Measurements from ENCODE around the gene TIAM1. TPM values are rescaled to one million over a fixed set of nuclear protein-coding genes. Genes with fewer than 3 reads are reported as not detected.

The TIAM1 gene
- total RNA-seq, 4 donors from 2014 or later = 5.4 to 10.6 (median 6.0) TPM

GRCh38 chr21:31275901-31276300, 68.2 kb downstream of the TIAM1 start:
- no peaks in the 10 kb centered on the region for H3K27me3 ChIP-seq
- H3K27ac ChIP-seq (replicated peaks in 1 of 4) = no peak overlapping the region
- no peaks in the 10 kb centered on the region for H3K4me1 ChIP-seq
- H3K9me3 ChIP-seq = no peaks in the 10 kb centered on the region
- intact Hi-C loops (cut with DNase I) = no loop called here
- no peaks in the 10 kb centered on the region for H3K36me3 ChIP-seq
- TF ChIP-seq POLR2A (IDR thresholded peaks at IDR 0.05; ENCODE audit: low read depth) (no peak), EP300 (IDR thresholded peaks at IDR 0.05) (no peak), POLR2AphosphoS5 (IDR thresholded peaks at IDR 0.05) (no peak)
- no peak overlapping the region for H3K4me3 ChIP-seq
- DNase-seq (ENCODE audit: extremely low spot score) = no peak
- WGBS = 75% methylated on average over 6 of the region's 6 CpGs

- WGBS = 84% methylated on average over 2 of the region's 2 CpGs
- TF ChIP-seq POLR2AphosphoS5 (IDR thresholded peaks at IDR 0.05) (no peak), EP300 (IDR thresholded peaks at IDR 0.05) (no peak), CTCF (IDR thresholded peaks at IDR 0.05) (no peak), POLR2A (IDR thresholded peaks at IDR 0.05; ENCODE audit: low read depth) (no peak)
- H3K27ac ChIP-seq (replicated peaks in 1 of 4) = no peak overlapping the region
Observed at GRCh38 chr21:31273278-31273677, 70.8 kb downstream of the TIAM1 start.

GRCh38 chr21:31268090-31268489, 76.0 kb downstream of the TIAM1 start:
- H3K36me3 ChIP-seq = no peaks in the 10 kb centered on the region
- H3K4me1 ChIP-seq = no peaks in the 10 kb centered on the region
- peaks cover 0 to 10% (median 1%) of the 10 kb centered on the region in 4 donors for H3K27me3 ChIP-seq
- no peak overlapping the region for H3K27ac ChIP-seq (replicated peaks in 1 of 4)
- no peak overlapping the region for H3K4me3 ChIP-seq
- TF ChIP-seq POLR2AphosphoS5 (IDR thresholded peaks at IDR 0.05) (no peak), CTCF (IDR thresholded peaks at IDR 0.05) (no peak), POLR2A (IDR thresholded peaks at IDR 0.05; ENCODE audit: low read depth) (no peak), EP300 (IDR thresholded peaks at IDR 0.05) (no peak)
- intact Hi-C loops (cut with DNase I) = no loop called here
- H3K9me3 ChIP-seq = no peaks in the 10 kb centered on the region
- WGBS = 59% methylated on average over 5 of the region's 5 CpGs
- no peak for DNase-seq (ENCODE audit: extremely low spot score)

More at GRCh38 chr21:31273278-31273677, 70.8 kb downstream of the TIAM1 start:
- no peaks in the 10 kb centered on the region for H3K4me1 ChIP-seq
- no peaks in the 10 kb centered on the region for H3K36me3 ChIP-seq
- no peak overlapping the region for H3K4me3 ChIP-seq
- no peaks in the 10 kb centered on the region for H3K27me3 ChIP-seq
- no peaks in the 10 kb centered on the region for H3K9me3 ChIP-seq
- intact Hi-C loops (cut with DNase I) = no loop called here
- DNase-seq (ENCODE audit: extremely low spot score) = no peak

- TF ChIP-seq CTCF (IDR thresholded peaks at IDR 0.05) = no peak
- no peak for TF ChIP-seq EP300 (IDR thresholded peaks at IDR 0.05)
- TF ChIP-seq POLR2A (IDR thresholded peaks at IDR 0.05; ENCODE audit: low read depth) = no peak
- no peak for TF ChIP-seq POLR2AphosphoS5 (IDR thresholded peaks at IDR 0.05)
- intact Hi-C loops (cut with DNase I) = no loop called here
- Histone ChIP-seq H3K4me3 (no peak overlapping the region), H3K27ac (replicated peaks in 1 of 4) (no peak overlapping the region), H3K27me3 (peaks cover 0 to 10% (median 1%) of the 10 kb centered on the region in 4 donors), H3K36me3 (no peaks in the 10 kb centered on the region), H3K9me3 (no peaks in the 10 kb centered on the region), H3K4me1 (no peaks in the 10 kb centered on the region)
- DNase-seq (ENCODE audit: extremely low spot score) = no peak
- 64% methylated on average over 4 of the region's 4 CpGs for WGBS
Observed at GRCh38 chr21:31267644-31268043, 76.4 kb downstream of the TIAM1 start.

- no peak for TF ChIP-seq EP300 (IDR thresholded peaks at IDR 0.05)
- TF ChIP-seq POLR2A (IDR thresholded peaks at IDR 0.05; ENCODE audit: low read depth) = no peak
- TF ChIP-seq CTCF (IDR thresholded peaks at IDR 0.05) = no peak
- no peak for TF ChIP-seq POLR2AphosphoS5 (IDR thresholded peaks at IDR 0.05)
- peaks cover 0 to 10% (median 1%) of the 10 kb centered on the region in 4 donors for H3K27me3 ChIP-seq
- no peak overlapping the region for H3K4me3 ChIP-seq
- 79% methylated on average over 18 of the region's 18 CpGs for WGBS
- H3K36me3 ChIP-seq = no peaks in the 10 kb centered on the region
- no peaks in the 10 kb centered on the region for H3K9me3 ChIP-seq
- no peak for DNase-seq (ENCODE audit: extremely low spot score)
- no peak overlapping the region for H3K27ac ChIP-seq (replicated peaks in 1 of 4)
- intact Hi-C loops (cut with DNase I) = no loop called here
- H3K4me1 ChIP-seq = no peaks in the 10 kb centered on the region
Observed at GRCh38 chr21:31266241-31266640, 77.8 kb downstream of the TIAM1 start.

Data from esophagus muscularis mucosa (tissue), 4 donors.